Loucy (cell line): ENCODE data around the gene DIO3.

Experiments
- H2AFZ ChIP-seq: fragments of 200-600 bp; sonication (generic); 2 replicates; pipeline ENCODE4 v1.6.0; 2016; ENCODE audit warnings: antibody characterized with exemption, mild to moderate bottlenecking, low read length, moderate library complexity
- H3F3A ChIP-seq: fragments of 200-600 bp; 2 replicates; pipeline ENCODE4 v1.6.0; 2016; ENCODE audit warnings: antibody characterized with exemption, low read depth, mild to moderate bottlenecking
- H3K27me3 ChIP-seq: fragments of 200-600 bp; sonication (generic); 2 replicates; pipeline ENCODE4 v1.6.1; 2014; ENCODE audit warnings: low read length, mild to moderate bottlenecking; ENCODE audit not compliant: insufficient read depth, poor library complexity, severe bottlenecking
- H3K36me3 ChIP-seq: fragments of 200-600 bp; sonication (generic); 2 replicates; pipeline ENCODE4 v1.6.1; 2016; ENCODE audit warnings: low read length; ENCODE audit not compliant: insufficient read depth
- H3K4me1 ChIP-seq: fragments of 200-600 bp; sonication (generic); 2 replicates; pipeline ENCODE4 v1.5.1; 2014; ENCODE audit warnings: low read length, mild to moderate bottlenecking; ENCODE audit not compliant: insufficient read depth, poor library complexity, severe bottlenecking
- H3K4me2 ChIP-seq: fragments of 200-600 bp; sonication (generic); 2 replicates; pipeline ENCODE4 v1.6.0; 2014; ENCODE audit warnings: antibody characterized with exemption, low read length, low read depth, mild to moderate bottlenecking; ENCODE audit not compliant: poor library complexity, severe bottlenecking
- H3K4me3 ChIP-seq: fragments of 200-600 bp; sonication (generic); 2 replicates; pipeline ENCODE4 v1.5.1; 2014; ENCODE audit warnings: low read length, mild to moderate bottlenecking, mixed read lengths; ENCODE audit not compliant: poor library complexity, severe bottlenecking
- H3K79me2 ChIP-seq: fragments of 200-600 bp; sonication (generic); 2 replicates; pipeline ENCODE4 v1.6.1; 2014; ENCODE audit warnings: low read length; ENCODE audit not compliant: insufficient read depth
- H3K9ac ChIP-seq: fragments of 200-600 bp; sonication (generic); 2 replicates; pipeline ENCODE4 v1.6.0; 2014; ENCODE audit warnings: mild to moderate bottlenecking, low read depth, low read length, moderate library complexity; ENCODE audit not compliant: poor library complexity, severe bottlenecking
- H3K9me2 ChIP-seq: fragments of 200-600 bp; sonication (generic); replicated peaks from 2 replicates; pipeline ENCODE4 v1.6.1; 2016; ENCODE audit warnings: low read depth, low read length, mixed read lengths
- H3K9me3 ChIP-seq: fragments of 200-600 bp; sonication (generic); 2 replicates; pipeline ENCODE4 v1.6.1; 2014; ENCODE audit warnings: mild to moderate bottlenecking, antibody characterized with exemption, low read length, low read depth; ENCODE audit not compliant: insufficient read depth
- H4K20me1 ChIP-seq: fragments of 200-600 bp; sonication (generic); 2 replicates; pipeline ENCODE4 v1.6.0; 2014; ENCODE audit warnings: antibody characterized with exemption, low read length, mild to moderate bottlenecking; ENCODE audit not compliant: insufficient read depth, poor library complexity, severe bottlenecking
- CTCF ChIP-seq: fragments of 200-600 bp; sonication (generic); conservative IDR thresholded peaks from 2 replicates; pipeline ENCODE4 v1.5.1; 2014; ENCODE audit warnings: mild to moderate bottlenecking, antibody characterized with exemption, low read length
- EZH2phosphoT487 ChIP-seq: fragments of 200-600 bp; IDR thresholded peaks from 2 replicates; pipeline ENCODE4 v1.6.1; 2018; ENCODE audit warnings: antibody characterized with exemption, mild to moderate bottlenecking, moderate library complexity, borderline replicate concordance

Gene DIO3

DNA sequence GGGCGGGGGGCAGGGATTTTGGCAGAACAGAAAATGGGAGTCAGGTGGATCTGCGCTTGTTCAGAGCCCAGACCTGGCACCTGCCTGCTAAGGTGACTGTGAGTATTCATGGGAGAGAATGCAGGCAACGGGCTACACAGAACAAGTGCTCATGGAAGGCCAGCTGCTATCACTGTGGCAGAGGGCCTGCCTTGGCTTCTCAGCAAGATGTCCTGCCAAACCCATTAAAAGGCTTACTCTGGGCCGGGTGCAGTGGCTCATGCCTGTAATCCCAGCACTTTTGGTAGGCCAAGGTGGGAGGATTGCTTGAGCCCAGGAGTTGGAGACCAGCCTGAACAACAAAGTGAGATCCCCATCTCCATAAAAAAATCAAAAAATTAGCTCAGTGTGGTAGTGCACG is 21.0 kb downstream of the DIO3 start:
- Histone ChIP-seq H3F3A (no peaks in the 10 kb centered on the region), H3K4me1 (no peaks in the 10 kb centered on the region), H3K79me2 (no peaks in the 10 kb centered on the region), H3K4me3 (no peak overlapping the region), H4K20me1 (no peaks in the 10 kb centered on the region), H3K9me3 (no peaks in the 10 kb centered on the region), H3K4me2 (no peak overlapping the region), H2AFZ (no peak overlapping the region), H3K9me2 (no peaks in the 10 kb centered on the region), H3K27me3 (no peaks in the 10 kb centered on the region), H3K9ac (no peak overlapping the region), H3K36me3 (no peaks in the 10 kb centered on the region)
- TF ChIP-seq EZH2phosphoT487 (no peak), CTCF (no peak)

DNA sequence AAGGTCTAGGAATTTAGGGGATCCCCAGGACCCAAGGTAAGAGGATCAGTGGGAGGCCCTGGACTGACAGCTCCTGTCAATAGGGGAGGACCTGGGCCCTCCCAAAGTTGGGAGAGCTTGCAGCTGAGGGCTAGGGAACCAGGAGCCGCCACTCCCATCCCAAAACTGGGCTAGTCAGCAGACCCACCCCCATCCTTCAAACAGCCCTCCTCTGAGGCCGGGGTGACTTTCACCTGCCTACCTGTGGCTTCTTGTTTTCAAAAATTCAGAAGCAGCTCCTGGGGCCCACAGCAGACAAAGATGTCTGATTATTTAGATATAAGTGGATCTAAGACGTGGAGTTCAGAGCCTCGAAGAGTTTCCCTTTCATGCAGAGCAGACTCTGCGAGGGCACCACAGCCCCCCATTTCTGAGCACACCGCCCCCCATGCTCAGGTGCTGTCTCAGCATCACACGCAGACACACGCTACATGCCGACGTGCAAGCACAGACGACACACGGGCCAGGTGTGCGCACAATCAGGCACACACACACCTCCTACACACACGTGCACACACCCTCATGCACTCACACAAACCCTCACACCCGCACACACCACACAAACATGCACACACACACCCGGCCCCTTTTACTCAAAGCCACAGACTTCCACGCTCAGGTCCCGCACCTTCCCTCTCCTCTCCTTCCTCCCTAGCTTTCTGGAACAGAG is 21.9 kb downstream of the DIO3 start:
- H3F3A ChIP-seq = no peaks in the 10 kb centered on the region
- H3K27me3 ChIP-seq = no peaks in the 10 kb centered on the region
- H3K79me2 ChIP-seq = no peaks in the 10 kb centered on the region
- H3K4me3 ChIP-seq = no peak overlapping the region
- no peaks in the 10 kb centered on the region for H4K20me1 ChIP-seq
- no peaks in the 10 kb centered on the region for H3K4me1 ChIP-seq
- no peak overlapping the region for H2AFZ ChIP-seq
- TF ChIP-seq CTCF (no peak), EZH2phosphoT487 (no peak)
- H3K4me2 ChIP-seq = no peak overlapping the region
- H3K9ac ChIP-seq = no peak overlapping the region
- no peaks in the 10 kb centered on the region for H3K36me3 ChIP-seq
- no peaks in the 10 kb centered on the region for H3K9me3 ChIP-seq
- H3K9me2 ChIP-seq = no peaks in the 10 kb centered on the region

- Histone ChIP-seq H3K9me3 (no peaks in the 10 kb centered on the region), H3K4me1 (no peaks in the 10 kb centered on the region), H3K4me3 (no peak overlapping the region), H4K20me1 (no peaks in the 10 kb centered on the region), H3K4me2 (no peak overlapping the region), H3F3A (no peaks in the 10 kb centered on the region), H3K36me3 (no peaks in the 10 kb centered on the region), H3K9ac (no peak overlapping the region), H3K9me2 (no peaks in the 10 kb centered on the region), H3K27me3 (no peaks in the 10 kb centered on the region), H2AFZ (no peak overlapping the region), H3K79me2 (no peaks in the 10 kb centered on the region)
- TF ChIP-seq EZH2phosphoT487 (no peak), CTCF (no peak)
These were observed 22.4 kb downstream of the DIO3 start for GRCh38 chr14:101583715-101584054.
